ENCODE data around the gene PDPR.
"Not testable (repeated sequence)": the region's sequence is repeated elsewhere in the genome, so short reads cannot be mapped to it uniquely, and the experiment has no call there.

Gene PDPR

DNA sequence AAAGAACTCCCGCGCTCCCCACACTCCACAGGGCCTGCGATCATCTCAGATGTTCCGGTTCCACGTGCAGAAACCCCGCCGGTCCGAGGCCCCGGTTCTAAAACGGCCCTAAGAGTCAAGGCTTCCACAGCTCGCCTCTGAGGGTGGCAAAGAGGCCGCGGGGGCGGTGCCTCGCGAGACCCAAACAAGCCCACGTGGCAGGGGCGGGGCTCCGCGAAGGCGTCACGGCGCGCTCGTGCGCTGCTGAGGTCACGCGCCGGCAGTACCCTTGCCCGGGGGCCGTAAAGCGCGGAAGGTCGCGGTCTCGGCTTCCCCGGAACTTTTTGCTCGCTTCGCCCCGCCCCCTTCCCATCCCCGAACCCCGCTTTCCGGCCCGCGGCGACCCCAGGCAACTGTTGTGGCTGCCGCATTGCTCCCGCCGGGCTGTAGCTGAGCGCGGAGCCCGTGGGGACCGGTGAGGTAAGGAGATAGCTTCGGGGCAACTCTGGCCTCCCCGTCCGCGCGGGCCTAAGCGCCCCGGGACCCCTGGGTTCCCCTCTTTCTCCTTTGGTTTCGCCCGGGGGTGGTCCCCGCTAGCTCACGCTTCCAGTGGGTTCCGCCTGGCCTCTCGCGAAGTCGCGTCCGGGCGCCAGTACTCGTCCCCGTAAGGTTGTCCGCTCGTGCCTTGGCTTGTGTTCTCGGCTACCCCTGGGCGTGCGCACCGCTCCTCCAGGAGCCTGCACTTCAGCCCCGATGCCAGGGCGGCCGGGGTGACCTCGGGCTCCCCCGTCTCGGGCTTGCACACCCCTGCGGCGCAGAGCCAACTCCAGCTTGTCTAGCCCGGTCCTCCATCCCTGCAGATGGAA is at the start of gene PDPR:
PDPR (plus strand) TSS at position 351 of the 845 bp plus-strand sequence. CDS start 6,161 bp downstream, outside the sequence.
- in situ Hi-C loops (cut with HindIII; ENCODE audit: low sequenced_read_pairs), result not testable (repeated sequence)

DNA sequence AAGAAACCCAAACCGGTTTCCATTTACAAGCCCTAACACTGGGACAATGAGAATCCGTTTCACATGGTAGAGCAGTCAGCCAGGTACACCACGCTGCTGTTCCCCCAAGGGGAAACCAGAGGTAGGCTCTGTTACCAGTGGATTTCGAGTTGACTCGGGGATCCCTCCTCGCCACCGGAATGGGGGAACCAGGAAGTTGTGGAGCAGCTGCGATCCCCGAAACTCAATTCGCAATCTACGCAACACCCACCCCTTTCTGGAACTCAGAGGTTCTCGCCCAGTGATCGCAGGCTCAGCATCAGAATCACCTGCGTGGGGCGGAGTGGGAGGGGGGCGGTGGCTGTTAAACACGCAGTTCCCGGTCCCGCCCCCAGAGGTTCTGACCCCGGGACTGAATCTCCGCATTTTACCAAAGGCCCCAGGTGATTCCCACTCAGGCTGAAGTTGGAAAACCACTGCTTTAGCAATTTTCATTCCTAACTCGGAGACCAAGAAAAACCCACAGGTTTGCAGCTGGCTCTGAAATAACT is 49.2 kb upstream of the PDPR start:
- in situ Hi-C loops (cut with HindIII; ENCODE audit: low sequenced_read_pairs), result not testable (repeated sequence)

DNA sequence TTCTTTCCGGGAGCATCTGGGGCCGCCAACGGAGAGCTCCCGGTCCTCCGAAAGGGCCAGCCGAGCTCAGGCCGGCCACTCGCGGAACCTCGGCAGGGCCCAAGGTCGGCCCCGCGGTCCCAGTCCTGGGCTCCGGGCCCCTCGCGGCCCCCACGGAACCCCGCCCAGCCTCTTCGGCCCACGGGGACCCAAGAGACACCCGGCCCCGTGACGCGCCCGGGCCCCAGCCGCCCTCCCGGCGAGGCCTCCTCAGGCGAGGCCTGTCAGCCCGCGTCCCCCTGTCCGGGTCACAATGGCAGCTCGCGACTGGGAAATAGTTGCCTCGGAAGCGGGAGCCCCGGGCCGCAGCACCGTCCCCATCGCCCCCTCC is 48.8 kb upstream of the PDPR start:
- in situ Hi-C loops (cut with HindIII; ENCODE audit: low sequenced_read_pairs), result not testable (repeated sequence)

DNA sequence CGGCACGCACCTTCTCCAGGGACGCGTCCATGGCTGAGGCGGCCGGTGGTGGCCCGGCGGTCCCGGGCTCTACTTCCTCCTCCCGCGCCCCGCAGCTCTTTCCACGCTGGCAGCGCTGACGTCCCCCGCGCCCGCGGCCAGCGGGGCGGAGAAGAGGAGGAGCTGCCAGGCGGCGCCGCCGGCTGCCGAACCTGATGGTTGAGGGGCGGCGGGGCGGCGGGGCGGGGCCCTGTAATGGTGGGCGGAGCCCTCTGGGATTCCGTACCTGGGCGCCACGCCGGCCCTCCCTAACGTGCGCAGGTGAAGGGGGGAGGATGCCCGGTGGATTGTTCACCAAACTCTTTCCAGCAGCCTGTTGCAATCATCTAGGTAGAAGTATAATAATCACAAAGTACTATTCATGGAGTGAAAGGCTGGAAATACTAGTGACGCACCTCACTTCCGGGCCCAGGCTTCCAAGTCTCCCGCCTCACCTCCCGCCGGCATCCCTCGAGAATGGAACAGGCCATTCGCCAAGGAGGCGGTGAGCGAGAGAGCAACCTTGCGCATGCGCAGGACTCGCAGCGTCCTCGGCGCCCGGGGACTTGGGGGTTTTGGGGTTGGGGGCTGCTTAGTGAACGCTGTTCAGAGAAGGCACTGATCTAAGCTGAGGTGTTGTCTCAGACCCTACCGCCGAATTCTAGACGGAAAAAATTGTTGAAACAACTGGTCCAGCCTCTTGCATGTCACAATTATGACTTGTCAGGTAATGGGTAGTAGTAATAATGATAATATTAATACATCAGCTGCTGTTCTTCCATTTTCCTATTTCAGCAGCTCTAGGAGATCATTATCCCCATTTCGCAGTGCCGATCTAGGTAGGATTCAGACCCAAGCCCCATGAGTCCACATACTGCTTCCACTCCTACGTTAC is 48.1 kb upstream of the PDPR start:
- in situ Hi-C loops (cut with HindIII; ENCODE audit: low sequenced_read_pairs), result not testable (repeated sequence)

DNA sequence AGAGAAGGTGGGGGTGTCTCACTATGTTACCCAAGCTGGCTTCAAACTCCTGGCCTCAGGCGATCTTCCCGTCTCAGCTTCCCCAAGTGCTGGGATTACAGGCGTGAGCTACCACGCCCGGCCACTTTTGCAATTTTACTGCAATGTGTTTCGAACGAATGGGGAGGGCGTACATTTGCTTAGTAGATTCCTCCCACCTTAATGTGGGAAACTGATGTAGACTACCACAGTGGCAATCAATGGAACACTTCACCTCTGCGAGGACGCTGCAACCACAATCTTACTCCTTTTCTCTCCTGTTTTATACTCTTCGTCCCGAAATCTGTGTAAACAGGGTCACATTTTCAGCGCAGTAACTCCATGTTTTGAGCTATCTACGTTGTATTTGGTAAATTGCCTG is 47.4 kb upstream of the PDPR start:
- in situ Hi-C loops (cut with HindIII; ENCODE audit: low sequenced_read_pairs), result not testable (repeated sequence)

DNA sequence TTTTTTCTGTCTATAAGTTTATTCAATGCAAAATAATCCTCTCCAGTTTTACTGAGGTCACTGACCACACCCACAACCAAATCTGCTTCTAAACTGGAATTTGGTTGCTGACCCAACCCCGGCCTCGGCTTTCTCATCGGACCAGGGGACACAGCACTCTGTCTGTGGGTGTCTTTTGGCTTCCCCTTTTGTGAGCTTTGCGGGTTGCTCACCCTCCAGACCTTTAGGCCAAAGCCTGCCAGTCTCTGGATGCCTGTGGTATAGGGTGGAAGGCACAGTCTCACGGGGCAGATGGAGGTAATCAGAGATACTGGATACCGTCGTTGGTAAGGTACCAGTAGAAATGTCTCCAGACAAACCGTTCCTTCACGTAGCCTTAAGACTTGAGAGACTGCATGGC is 35.1 kb upstream of the PDPR start:
- in situ Hi-C loops (cut with HindIII; ENCODE audit: low sequenced_read_pairs), result not testable (repeated sequence)

DNA sequence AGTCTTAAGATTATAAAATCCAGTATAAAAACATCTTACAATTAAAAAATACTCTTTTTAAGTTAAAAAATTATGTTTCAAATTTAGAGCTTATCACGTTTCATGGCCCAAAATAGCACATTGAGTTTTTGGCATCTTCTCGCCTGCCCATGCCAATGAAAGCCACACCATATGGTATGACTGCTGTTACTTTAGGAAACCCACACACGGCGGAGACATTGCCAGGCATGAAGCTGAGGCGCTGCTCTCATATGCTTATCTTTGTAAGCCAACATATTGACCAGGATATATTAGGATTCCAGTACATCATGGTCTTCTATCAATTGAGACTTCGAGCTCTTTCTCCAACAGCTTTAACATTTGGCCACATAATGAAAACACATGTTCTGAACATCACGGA is 32.9 kb upstream of the PDPR start:
- in situ Hi-C loops (cut with HindIII; ENCODE audit: low sequenced_read_pairs), result not testable (repeated sequence)

DNA sequence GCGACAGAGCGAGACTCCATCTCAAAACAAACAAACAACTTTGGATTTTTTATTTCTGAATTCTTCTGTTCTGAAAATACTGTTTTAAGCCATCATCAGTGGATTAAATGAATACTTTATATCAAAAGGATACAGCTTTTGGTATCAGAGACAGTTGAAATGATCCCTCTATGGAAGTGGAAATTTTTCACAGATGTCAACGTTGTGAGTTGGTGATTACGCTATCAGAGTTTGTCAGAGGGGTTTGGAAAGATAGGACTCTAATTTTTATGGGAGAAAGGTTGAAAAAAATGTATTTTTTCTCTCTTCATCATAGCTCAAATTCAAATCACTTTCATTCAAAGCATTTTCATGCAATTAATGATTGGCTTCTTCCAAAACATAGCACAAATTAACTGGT is 30.2 kb upstream of the PDPR start:
- in situ Hi-C loops (cut with HindIII; ENCODE audit: low sequenced_read_pairs), result not testable (repeated sequence)

DNA sequence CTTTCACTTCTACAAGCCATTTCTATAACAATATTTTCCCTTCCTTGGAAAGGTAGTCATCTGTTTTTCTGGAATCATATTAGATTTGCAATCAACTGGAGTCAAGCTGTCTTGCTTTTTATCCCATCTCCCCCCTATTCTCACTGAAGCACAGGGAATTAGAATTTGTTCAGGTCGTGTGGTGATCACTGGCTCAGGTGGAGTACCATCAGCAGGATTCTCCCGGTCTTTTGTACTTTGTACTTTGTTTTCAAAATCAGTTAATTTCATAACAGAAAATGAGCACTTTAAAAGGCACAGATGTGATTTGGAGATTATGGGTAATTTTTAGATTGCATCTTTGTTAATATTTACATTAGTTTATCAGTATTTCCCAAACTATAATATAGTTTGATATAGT is 26.0 kb upstream of the PDPR start:
- in situ Hi-C loops (cut with HindIII; ENCODE audit: low sequenced_read_pairs), result not testable (repeated sequence)

DNA sequence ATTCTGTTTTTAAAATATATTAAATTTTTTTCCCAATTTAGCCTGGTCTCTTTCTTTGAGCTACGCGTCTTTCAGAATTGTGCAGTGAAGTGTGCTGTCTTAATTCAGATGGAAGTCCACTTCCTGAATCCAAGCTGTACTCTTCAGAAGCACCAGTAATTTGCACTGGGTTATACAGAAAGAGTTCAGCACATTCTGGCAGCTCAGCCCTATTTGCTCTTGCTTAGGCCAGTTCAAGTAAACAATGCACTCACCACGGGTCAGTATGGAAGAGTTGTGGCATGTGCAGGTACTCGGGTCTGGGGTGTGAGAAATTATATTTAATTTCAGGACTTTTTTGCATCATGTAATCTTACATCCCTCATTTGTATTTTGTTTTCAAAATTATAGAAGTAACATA is 25.3 kb upstream of the PDPR start:
- in situ Hi-C loops (cut with HindIII; ENCODE audit: low sequenced_read_pairs), result not testable (repeated sequence)

DNA sequence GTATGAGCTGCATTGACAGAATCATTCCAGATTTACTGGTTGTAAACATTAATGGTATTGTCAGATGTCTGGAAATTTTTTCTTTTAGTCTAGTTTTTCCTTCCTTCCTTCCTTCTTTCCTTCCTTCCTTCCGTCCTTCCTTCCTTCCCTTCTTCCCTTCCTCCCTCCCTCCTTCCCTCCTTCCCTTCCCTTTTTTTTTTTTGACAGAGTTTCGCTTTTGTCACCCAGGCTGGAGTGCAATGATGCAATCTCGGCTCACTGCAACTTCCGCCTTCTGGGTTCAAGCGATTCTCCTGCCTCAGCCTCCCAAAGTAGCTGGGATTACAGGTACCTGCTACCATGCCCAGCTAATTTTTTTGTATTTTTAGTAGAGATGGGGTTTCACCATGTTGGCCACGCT is 24.8 kb upstream of the PDPR start:
- in situ Hi-C loops (cut with HindIII; ENCODE audit: low sequenced_read_pairs), result not testable (repeated sequence)

DNA sequence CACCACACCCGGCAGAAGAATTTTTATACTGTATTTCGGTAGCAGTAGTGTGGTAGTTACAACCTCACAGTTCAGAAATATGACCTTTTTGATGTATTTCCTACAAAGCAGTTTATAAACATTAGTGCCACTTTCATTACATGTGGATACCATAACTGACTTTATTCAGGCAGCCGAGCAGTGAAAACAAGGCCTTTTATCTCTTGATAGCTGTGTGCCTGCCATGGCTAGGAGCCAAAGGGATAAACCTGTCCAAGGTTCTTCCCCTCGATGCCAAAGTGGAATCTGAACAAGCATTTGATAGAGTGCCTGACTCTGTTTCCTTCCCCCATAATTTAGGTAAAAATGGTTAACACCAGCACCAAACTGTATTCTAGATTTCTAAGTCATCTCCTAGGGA is 23.0 kb upstream of the PDPR start:
- in situ Hi-C loops (cut with HindIII; ENCODE audit: low sequenced_read_pairs), result not testable (repeated sequence)

DNA sequence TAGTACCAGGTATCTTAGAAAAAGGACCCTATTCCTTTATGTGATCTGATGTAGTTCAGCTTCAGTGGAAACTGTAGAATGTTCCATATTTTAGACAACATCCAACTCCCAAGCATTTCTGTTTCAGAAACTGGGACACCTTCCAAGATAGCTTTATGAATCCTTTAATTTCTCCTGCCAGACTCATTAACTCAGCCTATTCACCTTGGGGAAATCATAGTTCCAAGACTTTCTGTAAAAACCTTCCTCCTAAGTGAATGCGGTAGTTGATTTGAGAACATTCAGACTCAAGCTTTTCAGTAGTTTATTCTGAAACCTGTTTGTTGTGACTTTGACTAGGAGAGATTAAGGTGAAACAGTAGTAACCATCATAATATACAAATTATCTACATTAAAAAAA is 20.0 kb upstream of the PDPR start:
- in situ Hi-C loops (cut with HindIII; ENCODE audit: low sequenced_read_pairs), result not testable (repeated sequence)

DNA sequence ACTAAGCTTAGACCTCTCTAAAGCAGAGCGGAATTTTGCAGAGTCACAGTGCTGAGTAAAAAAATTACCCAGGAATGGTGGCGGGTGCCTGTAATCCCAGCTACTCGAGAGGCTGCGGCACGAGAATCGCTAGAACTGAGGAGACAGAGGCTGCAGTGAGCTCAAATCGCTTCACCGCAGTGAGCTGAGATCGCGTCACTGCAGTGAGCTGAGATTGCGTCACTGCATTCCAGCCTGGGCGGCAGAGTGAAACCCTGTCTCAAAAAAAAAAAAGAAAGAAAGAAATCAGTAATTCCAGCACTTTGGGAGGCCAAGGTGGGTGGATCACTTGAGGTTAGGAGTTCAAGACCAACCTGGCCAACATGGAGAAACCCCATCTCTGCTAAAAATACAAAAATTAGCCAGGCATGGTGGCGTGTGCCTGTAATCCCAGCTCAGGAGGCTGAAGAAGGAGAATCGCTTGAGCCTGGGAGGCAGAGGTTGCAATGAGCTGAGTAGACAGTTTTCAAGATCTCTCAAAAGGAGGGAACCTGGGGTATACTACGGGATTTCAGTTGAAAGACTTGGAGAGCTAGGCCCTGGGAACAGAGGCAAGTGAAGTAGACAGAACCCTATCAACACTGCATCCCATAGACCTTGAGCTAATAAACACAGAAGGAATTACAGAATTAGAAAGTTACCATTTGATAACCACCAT is 4.4 kb upstream of the PDPR start:
- in situ Hi-C loops (cut with HindIII; ENCODE audit: low sequenced_read_pairs), result not testable (repeated sequence)

DNA sequence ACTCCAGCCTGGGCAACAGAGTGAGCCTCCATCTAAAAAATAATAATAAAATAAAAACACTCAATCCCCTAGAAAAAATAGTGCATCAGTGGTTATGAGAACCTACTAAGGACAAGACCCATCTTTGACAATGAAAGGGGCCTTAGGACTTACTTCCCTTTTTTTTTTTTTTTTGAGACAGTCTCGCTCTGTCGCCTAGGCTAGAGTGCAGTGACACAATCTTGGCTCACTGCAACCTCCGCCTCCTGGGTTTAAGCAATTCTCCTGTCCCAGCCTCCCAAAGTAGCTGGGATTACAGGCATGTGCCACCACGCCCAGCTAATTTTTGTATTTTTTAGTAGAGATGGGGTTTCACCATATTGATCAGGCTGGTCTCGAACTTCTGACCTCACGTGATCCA is 2.0 kb upstream of the PDPR start:
- in situ Hi-C loops (cut with HindIII; ENCODE audit: low sequenced_read_pairs), result not testable (repeated sequence)

DNA sequence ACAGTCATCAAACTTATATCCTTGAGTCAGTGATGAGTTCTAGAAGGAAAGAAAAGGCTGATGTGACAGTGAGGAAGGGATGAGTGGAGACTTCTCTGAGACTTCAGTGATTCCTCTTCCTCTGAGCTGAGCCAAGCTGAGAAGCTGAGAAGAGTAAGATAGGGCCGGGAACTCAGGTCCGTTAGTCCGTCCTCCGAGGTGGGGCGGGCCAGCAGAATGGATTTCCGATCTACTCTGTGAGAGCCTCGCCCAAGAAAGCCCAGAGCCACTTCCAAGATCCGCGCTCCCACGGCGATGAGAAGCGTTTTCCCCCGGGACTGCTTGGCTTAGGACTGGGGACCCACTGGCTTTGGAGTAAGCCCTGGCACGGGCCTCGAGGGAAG is 542 bp upstream of the PDPR start:
- in situ Hi-C loops (cut with HindIII; ENCODE audit: low sequenced_read_pairs), result not testable (repeated sequence)

DNA sequence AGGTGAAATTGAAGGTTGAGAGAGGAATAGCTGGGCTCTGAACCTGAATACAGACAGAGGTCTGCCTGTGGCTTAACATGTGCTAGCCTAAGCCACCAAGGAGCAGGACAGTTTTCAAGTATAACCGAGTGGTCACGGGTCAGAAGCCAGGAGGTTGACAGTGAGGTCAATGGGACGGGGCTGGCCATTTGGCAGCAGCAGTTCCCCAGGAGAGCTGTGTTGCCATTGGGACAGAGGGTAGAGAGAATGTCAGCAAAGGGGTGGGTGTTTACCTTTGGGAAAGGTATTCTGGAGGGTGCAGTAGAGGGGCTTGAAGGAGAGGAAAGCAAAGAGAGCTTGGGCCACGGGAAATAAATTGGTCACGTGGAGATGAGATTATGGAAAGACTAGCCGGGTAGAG is 4.2 kb downstream of the PDPR start:
- in situ Hi-C loops (cut with HindIII; ENCODE audit: low sequenced_read_pairs), result not testable (repeated sequence)

DNA sequence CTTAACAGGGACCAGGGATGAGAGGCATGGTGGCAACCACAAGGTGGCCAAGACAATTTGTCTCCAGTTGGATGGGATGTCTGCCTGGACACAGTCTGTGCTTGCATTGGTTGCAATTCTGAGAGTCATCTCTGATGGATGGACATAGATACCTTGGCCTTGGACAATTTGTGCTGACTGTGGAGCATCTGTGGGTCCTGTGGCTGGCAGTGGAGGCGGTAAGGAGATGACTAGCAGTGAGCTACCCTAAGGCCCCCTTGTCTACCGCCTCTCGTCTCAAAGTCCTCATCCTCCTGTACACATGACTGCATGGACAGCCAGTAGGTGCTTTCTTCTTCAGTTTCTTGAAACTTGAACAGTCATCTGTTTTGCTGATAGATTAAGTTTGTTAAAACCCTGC is 4.6 kb downstream of the PDPR start:
- in situ Hi-C loops (cut with HindIII; ENCODE audit: low sequenced_read_pairs), result not testable (repeated sequence)

DNA sequence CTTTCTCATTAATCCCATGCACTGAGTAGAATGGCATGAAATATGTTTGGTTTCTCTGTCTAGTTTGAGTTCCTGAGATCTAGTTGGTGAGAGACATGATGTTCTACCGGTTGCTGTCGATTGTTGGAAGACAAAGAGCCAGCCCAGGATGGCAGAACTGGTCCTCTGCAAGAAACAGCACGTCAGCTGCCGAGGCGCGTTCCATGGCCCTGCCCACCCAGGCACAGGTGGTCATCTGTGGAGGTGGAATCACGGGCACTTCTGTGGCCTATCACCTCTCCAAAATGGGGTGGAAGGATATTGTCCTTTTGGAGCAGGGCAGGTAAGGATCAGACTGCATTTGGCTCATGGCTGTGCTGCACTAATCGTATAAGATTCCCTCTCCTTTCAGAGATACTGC is 6.3 kb downstream of the PDPR start:
- in situ Hi-C loops (cut with HindIII; ENCODE audit: low sequenced_read_pairs), result not testable (repeated sequence)

DNA sequence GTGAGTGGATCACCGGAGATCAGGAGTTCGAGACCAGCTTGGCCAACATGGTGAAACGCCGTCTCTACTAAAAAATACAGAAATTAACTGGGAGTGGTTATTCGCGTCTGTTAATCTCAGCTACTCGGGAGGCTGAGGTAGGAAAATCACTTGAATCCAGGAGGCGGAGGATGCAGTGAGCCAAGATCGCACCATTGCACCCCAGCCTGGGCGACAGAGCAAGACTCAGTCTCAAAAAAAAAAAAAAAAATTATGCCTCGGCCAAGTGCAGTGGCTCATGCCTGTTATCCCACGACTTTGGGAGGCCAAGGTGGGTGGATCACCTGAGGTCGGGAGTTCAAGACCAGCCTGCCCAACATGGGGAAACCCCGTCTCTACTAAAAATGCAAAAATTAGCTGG is 9.7 kb downstream of the PDPR start:
- in situ Hi-C loops (cut with HindIII; ENCODE audit: low sequenced_read_pairs), result not testable (repeated sequence)

DNA sequence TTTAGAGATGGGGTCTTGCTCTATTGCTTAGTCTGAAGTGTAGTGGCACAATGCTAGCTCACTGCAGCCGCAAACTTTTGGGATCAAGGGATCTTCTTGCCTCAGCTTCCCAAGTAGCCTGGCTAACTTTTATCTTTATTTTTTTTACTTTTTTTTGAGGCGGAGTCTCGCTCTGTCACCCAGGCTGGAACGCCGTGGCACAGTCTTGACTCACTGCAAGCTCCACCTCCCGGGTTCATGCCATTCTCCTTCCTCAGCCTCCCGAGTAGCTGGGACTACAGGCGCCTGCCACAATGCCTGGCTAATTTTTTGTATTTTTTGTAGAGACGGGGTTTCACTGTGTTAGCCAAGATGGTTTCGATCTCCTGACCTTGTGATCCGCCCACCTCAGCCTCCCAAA is 12.1 kb downstream of the PDPR start:
- in situ Hi-C loops (cut with HindIII; ENCODE audit: low sequenced_read_pairs), result not testable (repeated sequence)
